Glomerular endothelial cell (primary cell): Measurements from ENCODE around the gene INTS1. TPM values are rescaled to one million over a fixed set of nuclear protein-coding genes. Genes with fewer than 3 reads are reported as not detected.

Source experiments
- DNase-seq: peaks from one replicate; pipeline ENCODE4 v3.0.0-alpha.2; 2011; ENCODE audit warnings: low read depth, low spot score; ENCODE audit errors: extremely low read depth
- total RNA-seq: library from RNA; depleted of rRNA; stranded (reverse); fragments of >200 nt; gene quantifications from 2 replicates; pipeline ENCODE4 v1.2.3, GENCODE V29; 2015

The INTS1 gene
- total RNA-seq, 1 donor from 2014 or later: 85.4 TPM

- DNase-seq: no peak
These were observed 82.2 kb downstream of the INTS1 start for GRCh38 chr7:1421946-1422345.

GRCh38 chr7:1421020-1421790 is 83.0 kb downstream of the INTS1 start:
- no peak for DNase-seq

Other genes with a start within 250 kb of the INTS1 start
- 37.4 and 64.9 TPM in 2 replicates for gene MICALL2, start 44.9 kb downstream of the INTS1 start, total RNA-seq
- gene MAFK, start 26.3 kb upstream of the INTS1 start, total RNA-seq: 34.9 and 45.1 TPM in 2 replicates
- 0.64 and 0.68 TPM in 2 replicates for gene TMEM184A, start 51.8 kb upstream of the INTS1 start, total RNA-seq
- 32.3 and 45.6 TPM in 2 replicates for gene PSMG3, start 65.6 kb upstream of the INTS1 start, total RNA-seq
- 0.05 and 1.5 TPM in 2 replicates for gene ELFN1, start 165.9 kb upstream of the INTS1 start, total RNA-seq